ENCODE measurements around the gene LHX6. TPM values are rescaled to one million over a fixed set of nuclear protein-coding genes. Genes with fewer than 3 reads are reported as not detected.

LHX6 gene
- total and polyA plus RNA-seq, 2 of the 8 experiments (the other 6 are each of a cell fraction or from before 2014, with no cell fraction given), result 0.92 to 1.2 TPM

DNA sequence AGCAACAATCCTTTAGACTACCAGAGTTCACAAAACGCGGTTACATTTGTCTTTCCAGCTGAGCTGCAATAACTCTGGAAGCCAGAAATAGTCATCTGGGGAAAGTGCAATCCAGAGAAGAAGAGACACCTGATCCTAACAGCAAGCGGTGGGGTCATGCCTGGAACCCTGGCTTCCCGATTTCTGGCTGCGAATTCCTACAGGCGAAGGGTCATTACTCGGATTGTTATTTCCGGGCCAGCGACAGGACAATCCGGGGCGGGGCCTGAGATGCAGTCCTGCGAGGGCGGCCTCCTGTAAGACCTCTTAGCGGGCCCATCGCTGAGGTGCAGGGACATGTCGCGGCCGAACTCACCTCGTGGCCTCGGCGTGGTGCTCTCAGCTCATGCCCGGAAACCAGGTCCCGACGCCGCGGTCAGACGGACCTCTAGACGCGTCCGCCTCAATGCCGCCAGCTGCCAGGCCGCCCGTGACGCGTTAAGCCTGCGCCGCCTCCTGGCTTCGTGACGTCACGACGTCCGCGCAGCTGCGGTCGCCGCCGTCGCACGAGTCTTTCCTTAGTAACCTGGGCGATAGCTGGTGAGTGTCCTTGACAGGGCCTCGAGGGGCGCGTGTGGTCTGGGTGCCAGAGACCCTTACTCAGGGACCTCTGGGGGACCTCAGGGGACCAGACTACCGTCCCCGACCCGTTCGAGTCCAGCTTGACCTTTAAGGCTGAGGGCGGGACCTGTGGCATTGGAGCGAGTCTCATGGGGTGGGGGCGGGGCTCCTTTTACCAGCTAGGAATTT, 35.8 kb upstream of the LHX6 start, which contains the start of the genes MRRF and RBM18 (continued):
- TF ChIP-seq, protein P1, sequence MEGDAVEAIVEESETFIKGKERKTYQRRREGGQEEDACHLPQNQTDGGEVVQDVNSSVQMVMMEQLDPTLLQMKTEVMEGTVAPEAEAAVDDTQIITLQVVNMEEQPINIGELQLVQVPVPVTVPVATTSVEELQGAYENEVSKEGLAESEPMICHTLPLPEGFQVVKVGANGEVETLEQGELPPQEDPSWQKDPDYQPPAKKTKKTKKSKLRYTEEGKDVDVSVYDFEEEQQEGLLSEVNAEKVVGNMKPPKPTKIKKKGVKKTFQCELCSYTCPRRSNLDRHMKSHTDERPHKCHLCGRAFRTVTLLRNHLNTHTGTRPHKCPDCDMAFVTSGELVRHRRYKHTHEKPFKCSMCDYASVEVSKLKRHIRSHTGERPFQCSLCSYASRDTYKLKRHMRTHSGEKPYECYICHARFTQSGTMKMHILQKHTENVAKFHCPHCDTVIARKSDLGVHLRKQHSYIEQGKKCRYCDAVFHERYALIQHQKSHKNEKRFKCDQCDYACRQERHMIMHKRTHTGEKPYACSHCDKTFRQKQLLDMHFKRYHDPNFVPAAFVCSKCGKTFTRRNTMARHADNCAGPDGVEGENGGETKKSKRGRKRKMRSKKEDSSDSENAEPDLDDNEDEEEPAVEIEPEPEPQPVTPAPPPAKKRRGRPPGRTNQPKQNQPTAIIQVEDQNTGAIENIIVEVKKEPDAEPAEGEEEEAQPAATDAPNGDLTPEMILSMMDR (IDR thresholded peaks at IDR 0.05; ENCODE audit: control extremely low read depth in 1 of 3, insufficient read depth in 1 of 3, low read depth in 1 of 3, low read length in 3 of 3), result no peak
- TF ChIP-seq EP300 (IDR thresholded peaks at IDR 0.05; ENCODE audit: borderline replicate concordance in 1 of 2, low read depth in 2 of 2, low read length in 2 of 2), result peak in 1 of 2 experiments; percentile 48; a peak in 1 of 3 replicates
- TF ChIP-seq, protein P2, sequence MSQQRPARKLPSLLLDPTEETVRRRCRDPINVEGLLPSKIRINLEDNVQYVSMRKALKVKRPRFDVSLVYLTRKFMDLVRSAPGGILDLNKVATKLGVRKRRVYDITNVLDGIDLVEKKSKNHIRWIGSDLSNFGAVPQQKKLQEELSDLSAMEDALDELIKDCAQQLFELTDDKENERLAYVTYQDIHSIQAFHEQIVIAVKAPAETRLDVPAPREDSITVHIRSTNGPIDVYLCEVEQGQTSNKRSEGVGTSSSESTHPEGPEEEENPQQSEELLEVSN (IDR thresholded peaks at IDR 0.05), result peak; percentile 97
- TF ChIP-seq HDAC6 (IDR thresholded peaks at IDR 0.05; ENCODE audit: low read depth, low read length), result no peak
- TF ChIP-seq TAF7 (optimal IDR thresholded peaks at IDR 0.05; ENCODE audit: borderline replicate concordance, low read depth, low read length), result peak; percentile 70
- TF ChIP-seq JUND (IDR thresholded peaks at IDR 0.05; ENCODE audit: low read length), result peak; percentile 66; the same call in 1 of the 2 replicates
- TF ChIP-seq SRF (IDR thresholded peaks at IDR 0.05; ENCODE audit: low read depth, low read length), result peak; percentile 78
- TF ChIP-seq, protein P3, sequence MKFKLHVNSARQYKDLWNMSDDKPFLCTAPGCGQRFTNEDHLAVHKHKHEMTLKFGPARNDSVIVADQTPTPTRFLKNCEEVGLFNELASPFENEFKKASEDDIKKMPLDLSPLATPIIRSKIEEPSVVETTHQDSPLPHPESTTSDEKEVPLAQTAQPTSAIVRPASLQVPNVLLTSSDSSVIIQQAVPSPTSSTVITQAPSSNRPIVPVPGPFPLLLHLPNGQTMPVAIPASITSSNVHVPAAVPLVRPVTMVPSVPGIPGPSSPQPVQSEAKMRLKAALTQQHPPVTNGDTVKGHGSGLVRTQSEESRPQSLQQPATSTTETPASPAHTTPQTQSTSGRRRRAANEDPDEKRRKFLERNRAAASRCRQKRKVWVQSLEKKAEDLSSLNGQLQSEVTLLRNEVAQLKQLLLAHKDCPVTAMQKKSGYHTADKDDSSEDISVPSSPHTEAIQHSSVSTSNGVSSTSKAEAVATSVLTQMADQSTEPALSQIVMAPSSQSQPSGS (IDR thresholded peaks at IDR 0.05; ENCODE audit: low read length), result peak; percentile 78; the same call in 1 of the 2 replicates
- peak; percentile 74 to 93 for TF ChIP-seq POLR2A (IDR thresholded peaks at IDR 0.05; ENCODE audit: control extremely low read depth in 1 of 2, low read depth in 2 of 2, low read length in 2 of 2)
